Measurements from ENCODE around the gene CAMK1D.
"Not testable (repeated sequence)": the region's sequence is repeated elsewhere in the genome, so short reads cannot be mapped to it uniquely, and the experiment has no call there.

The CAMK1D gene

GRCh38 chr10:12430406-12430982 lies 81.1 kb downstream of the CAMK1D start:
- DNase-seq, result no peak

DNA sequence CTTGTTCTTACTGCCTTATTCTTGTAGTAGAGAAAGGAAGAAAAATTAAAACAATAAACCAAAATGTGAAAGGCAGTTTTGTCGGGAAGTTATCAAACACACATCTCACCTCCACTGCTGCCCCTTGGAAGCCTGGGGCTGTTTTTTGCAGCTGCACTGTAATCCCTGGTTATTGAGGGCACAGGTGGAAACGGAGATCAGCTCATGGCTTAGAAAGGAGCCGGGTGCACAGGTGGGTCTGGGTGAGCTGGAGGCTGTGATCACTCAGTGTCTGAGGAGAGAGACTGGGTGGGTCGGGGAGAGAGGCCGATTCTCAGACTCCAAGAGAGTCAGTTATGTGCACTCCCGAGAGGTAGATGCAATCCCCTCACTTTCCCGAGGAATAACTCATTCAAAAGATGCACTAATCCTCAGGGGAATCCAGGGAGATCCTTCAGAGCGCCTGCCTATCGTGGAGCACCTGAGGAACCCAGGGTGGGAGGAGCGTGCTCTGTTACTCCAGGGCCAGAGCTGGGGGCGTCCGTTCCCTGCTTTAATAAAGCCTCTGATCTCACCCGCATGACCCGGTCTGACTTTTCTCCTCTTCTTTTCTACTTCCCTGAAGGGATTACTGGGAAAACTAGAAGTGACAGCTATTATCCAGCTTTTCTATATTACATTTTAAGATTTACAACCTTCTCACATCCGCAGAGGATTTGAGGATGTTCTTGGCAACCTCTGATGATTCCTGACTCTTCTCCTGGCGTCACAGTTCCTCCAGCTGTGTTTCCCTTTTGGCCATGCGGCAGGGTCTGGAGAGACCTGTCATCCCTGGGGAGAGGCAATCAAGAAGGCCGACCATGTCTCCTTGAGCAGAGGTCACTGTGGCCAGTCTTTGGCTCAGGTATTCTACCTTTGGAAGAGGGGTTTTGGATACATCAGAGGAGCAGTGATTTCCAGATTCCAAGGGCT lies 82.1 kb downstream of the CAMK1D start:
- DNase-seq, result no peak

DNA sequence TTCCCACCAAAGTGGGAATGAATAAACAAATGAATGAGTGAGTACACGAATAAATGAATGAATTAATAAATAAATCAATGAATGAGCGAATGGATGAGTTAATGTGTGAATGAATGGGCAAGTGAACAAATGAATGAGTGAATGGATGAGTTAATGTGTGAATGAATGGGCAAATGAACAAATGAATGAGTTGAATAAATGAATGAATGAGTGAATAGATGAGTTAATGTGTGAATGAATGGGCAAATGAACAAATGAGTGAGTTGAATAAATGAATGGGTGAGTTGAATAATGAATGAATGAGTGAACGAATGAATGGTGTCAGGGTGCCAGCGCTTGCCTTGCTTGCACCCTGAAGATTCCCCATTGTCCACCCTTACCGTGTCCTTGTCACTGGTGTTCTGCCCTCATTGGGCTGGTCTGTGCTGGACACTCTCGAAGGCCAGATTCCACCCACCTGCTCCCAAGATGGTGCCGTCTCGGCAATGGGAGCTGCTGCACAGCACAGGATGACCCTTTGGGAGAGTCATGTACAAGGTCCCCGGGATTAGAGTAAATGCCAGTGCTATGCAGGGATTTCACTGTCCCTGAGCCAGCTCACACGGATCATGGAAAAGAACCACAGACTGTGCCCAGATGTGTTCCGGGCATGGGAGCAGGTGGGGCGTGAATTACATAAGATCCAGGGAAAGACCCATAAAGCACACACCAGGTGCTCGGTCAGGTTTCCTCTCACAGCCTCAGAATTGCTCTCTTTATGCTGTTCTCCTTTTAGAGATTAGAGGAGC lies 83.2 kb downstream of the CAMK1D start:
- no peak for DNase-seq

DNA sequence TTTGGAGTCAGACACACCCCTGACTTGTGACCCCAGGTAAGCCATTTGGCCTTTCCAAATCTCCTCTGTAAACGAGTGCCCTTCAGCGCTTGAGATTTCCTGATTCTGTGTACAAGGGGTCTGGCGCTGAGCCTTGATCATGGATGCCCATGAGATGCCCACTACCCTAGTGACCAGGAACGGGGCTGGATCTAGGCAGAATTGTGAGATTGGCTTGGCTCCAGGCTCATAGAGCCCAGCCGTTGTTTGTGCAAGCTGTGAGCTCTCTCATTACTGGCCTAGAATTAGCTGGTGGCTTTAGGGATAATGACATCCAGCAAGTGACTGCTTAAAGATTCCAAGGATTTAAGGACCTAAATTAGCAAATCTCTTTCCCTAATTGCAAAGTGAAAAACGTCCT lies 84.9 kb downstream of the CAMK1D start:
- no peak for DNase-seq

DNA sequence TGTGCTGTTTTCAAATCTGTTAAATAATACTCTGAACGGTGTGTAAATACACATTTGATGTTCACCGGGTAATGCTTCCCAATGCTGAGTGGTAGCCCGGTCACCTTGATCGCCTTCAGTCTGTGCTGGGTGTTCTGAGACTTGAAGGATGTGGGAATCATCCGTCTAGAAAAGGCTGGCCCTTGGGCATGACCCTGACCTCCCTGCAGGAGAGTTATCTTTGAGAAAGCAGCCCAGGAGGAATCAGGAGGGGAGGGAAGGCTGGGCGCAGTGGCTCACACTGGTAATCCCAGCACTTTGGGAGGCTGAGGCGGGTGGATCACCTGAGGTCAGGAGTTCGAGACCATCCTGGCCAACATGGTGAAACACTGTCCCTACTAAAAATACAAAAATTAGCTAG lies 85.3 kb downstream of the CAMK1D start:
- not testable (repeated sequence) for DNase-seq

GRCh38 chr10:12435348-12435747 lies 86.0 kb downstream of the CAMK1D start:
- no peak for DNase-seq

DNA sequence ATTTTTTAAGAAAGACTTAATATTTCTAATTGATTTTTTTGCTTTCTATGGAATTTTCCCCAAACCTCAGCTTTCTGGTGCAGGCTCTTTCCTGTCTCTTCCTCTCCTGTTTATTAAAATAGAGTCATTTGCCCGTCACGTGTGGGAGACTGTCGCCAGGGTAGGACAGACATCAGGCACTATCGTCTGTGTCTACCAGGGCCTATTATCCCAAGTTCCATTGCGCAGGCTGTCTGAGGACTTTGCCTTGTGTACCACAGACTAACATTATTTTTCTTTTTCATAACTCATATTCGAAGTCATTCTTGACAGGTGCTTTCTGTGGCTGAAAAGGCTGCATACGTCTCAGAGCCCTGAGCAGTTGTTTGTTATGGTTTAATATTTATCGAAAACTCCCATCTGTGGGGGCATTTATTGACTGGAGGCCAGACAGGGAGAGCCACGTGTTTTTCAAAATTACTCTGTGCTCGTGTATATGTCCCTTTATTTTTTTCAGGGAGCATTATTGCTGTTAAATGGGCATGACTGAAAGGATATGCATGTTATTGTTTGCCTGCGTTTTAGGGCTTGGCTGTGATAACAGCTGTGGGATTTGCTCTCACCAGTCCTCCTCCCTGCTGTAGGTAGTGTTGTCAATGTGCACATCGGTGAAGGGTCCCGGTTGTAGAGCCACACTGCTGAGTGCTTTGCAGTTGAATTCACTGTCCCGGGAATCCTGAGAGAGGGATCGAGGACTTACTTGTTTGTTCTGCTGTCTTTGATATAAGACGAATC lies 89.8 kb downstream of the CAMK1D start:
- DNase-seq, result no peak

DNA sequence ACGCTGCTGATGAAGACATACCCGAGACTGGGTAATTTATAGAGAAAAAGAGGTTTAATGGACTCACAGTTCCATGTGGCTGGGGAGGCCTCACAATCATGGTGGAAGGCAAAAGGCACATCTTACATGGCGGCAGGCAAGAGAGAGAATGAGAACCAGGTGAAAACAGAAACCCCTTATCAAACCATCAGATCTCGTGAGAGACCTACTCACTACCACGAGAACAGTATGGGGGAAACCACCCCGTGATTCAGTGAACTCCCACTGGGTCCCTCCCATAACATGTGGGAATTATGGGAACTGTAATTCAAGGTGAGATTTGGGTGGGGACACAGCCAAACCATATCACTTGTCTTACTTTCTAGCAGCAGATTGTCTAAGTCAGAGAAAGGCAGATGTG lies 90.4 kb downstream of the CAMK1D start:
- not testable (repeated sequence) for DNase-seq

- DNase-seq, result no peak
Observed at GRCh38 chr10:12443026-12443425, 93.7 kb downstream of the CAMK1D start.

DNA sequence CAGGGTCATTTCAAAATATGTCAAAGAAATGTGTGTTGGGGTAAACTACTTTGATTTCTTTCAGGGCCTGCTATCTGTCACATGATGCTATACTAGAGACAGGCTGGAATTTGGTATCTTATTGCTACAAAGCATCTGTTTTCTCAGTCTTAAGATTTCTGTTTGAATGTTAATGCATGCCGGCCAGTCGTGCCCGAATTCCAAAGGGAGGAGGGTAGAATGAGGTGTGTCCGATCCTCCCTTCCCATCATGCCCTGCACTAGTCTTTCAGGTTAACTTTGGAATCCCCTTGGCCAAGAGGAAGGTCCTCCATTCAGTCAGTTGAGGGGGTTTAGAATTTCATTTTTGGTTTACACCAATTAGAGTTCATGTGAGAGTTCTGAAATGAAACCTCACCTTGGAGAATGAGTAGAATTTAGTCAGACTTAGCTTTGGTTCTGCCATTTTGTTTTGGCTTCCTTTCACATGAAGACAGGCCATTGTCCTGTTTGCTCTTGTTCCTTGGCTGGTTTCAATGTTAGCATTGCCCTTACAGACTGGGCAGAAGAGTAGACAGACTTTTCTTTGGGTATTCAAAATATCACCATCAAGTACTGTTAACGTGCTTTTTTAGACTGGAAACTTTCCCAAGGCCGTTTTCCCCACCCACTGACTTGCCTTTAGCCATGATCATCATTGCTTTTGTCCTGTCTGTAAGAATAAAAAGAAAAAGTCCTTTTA lies 95.8 kb downstream of the CAMK1D start:
- no peak for DNase-seq

- DNase-seq, result no peak
Observed at GRCh38 chr10:12445701-12446334, 96.5 kb downstream of the CAMK1D start.

GRCh38 chr10:12448340-12448728 lies 99.0 kb downstream of the CAMK1D start:
- no peak for DNase-seq

DNA sequence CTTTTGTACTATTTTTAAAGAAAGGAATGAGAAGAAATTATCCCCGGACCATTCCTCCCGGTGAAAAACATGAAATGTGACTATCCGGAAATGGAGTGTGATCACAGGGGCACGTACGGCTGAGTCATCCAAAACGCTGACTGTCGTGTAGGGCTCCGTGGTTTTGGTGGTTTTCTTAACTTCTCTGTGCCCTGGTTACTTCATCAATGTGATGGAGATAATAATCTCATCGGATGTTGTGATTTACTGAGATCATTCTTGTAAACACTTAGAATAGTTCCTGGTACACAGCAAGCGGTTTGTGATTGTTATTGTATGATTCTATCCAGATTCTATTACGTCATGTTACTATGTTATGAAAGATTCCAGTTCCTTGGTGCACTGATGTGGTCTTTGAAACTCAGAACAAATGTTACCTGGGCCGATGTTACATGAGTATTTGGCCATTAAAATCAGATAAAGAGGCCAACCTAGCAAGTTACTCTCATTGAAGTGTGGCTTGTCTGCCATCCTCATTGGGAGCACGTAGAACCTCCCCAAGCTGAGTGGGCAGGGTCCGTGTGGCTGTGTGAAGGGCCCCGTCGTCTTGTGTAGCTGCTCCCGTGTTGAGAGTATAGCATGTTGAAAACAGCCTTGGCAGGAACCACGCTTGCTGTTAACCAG lies 99.5 kb downstream of the CAMK1D start:
- DNase-seq, result no peak

GRCh38 chr10:12455318-12455717 lies 106.0 kb downstream of the CAMK1D start:
- DNase-seq, result no peak

GRCh38 chr10:12455766-12456165 lies 106.4 kb downstream of the CAMK1D start:
- DNase-seq, result no peak

DNA sequence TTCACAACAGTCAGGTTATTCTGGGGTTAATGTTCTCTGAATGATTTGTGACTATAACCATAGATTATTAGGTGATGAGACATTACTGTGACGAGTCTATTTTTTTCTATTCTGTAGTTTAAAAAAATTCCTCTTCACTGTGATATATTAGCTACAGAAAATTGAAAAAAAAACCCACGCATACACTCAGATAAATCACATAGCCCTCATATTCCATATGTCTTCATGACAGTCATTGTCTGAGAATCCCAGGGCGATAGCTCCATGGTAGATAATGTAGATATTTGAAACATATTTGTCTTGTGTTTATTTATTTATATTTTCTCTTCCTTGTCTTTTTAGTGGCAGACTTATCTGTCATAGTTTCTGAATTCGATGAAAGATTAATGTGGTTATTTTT lies 110.0 kb downstream of the CAMK1D start:
- no peak for DNase-seq

DNA sequence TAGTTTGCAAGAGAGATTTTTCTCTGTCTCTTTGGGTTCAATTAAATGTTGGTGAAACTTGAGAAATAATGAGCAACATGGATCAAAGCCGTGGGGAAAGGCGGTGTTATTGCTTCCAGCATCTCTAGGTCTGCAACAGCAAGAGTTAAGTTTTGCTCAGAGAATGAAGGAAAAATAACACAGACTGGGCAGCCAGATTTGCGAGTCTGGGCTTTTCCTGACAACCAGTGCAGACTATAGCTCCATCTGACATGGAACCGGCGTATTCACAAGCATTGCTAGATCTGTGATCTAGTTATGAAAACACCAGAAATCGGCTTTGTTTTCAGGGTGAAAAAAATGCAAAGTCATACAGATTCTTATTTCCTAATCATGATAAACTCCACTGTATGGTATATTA lies 110.4 kb downstream of the CAMK1D start:
- no peak for DNase-seq

GRCh38 chr10:12463459-12463838 lies 114.1 kb downstream of the CAMK1D start:
- DNase-seq, result no peak

DNA sequence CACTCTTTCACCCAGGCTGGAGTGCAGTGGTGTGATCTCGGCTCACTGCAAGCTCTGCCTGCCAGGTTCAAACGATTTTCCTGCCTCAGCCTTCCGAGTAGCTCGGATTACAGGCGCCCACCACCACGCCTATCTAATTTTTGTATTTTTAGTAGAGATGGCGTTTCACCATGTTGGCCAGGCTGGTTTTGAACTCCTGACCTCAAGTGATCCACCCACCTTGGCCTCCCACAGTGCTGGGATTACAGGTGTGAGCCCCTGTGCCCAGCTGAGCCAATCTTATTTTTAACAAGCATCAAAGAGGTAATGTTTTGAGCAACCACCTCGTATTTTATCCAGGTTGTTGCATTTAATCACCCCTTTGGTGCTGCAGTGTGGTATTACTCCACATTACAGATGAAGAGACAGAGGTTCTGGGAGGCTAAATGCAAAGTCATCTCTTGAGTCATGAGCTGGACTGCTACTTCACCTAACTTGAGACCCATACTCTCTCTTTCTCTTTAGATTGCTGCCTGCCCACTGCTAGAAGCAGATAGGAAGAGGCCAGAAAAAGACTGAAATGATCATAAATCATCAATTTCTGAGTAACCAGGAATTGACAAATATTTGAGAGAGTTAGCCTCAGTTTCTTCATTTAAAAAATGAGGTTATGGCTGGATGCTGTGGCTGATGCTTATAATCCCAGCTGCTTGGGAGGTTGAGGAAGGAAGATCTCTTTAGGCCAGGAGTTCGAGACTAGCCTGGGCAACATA lies 116.2 kb downstream of the CAMK1D start:
- no peak for DNase-seq
